Stimulated activated CD8-positive, alpha-beta memory T cell treated with anti-CD3 and anti-CD28 coated beads, Interleukin-7, amount 100 ng/mL, for 1 hour (primary cell): ENCODE results near the gene PUSL1.

Experiments
- DNase-seq, 2 donors: peaks; one replicate each; pipeline ENCODE4 v3.0.0-alpha.2; 2020; ENCODE audit warnings: low read depth in 2 of 2

Gene PUSL1

DNA sequence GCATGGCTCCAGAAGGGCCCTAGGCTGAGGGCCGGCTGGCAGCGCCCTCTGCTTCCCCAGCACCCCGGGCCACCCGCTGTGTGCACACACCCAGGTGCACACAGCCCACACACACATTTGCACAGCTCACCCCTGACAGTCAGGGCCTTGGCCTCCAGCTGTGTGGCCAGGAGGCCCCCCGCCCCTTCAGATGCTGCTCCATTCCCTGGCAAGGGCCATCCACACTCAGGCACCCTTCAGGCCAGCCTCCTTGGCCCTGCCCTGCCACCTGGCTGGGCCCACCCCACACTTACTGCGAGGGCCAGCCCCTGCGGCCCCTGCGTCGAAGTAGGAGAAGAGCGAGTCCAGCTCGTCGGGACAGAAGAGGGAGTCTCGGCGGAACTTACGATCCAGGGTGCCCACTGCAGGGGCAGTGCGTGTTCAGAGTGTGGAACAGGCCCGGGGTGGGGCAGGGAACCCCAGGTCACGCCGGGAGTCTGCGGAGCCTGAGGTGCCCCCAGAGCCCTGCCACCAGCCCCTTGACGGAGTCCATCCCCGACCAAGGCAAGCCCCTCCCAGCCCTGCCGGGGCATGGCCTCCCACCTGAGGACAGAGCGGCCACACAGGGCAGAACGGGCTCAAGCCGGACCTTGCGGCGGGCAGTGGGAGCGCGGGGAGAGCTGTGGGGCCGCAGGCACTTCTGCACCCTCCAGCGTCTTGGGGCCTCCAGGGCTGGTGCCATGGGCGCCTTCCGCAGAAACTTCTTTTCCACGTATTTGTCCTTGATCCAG is 13.1 kb upstream of the PUSL1 start:
- DNase-seq = no peak

GRCh38 chr1:1296070-1297061 is 12.0 kb upstream of the PUSL1 start:
- DNase-seq = no peak

- DNase-seq = no peak
Observed at GRCh38 chr1:1297802-1298424, 10.5 kb upstream of the PUSL1 start.

- no peak for DNase-seq
Observed at GRCh38 chr1:1298861-1299685, 9.3 kb upstream of the PUSL1 start.

- DNase-seq = no peak
Observed at GRCh38 chr1:1299686-1300351, 8.6 kb upstream of the PUSL1 start.

DNA sequence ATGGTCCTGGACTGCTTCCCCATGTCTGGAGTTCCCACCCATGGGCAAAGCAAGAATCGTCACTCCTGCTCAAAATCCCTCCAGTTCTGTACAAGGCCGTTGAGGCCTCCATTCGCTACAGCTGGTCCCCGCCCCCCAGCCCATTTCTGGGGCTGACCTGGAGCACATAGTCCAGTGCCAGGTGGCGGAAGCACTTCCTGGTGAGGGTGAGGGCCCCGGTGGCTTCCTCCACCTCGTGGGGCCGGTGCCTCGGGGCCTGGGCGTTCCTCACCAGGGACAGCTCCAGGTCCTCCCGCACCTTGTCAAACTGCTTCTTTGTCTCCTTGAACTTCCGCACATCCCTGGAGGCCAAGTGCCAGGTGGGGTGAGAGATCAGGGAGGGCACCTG is 8.1 kb upstream of the PUSL1 start:
- no peak for DNase-seq

DNA sequence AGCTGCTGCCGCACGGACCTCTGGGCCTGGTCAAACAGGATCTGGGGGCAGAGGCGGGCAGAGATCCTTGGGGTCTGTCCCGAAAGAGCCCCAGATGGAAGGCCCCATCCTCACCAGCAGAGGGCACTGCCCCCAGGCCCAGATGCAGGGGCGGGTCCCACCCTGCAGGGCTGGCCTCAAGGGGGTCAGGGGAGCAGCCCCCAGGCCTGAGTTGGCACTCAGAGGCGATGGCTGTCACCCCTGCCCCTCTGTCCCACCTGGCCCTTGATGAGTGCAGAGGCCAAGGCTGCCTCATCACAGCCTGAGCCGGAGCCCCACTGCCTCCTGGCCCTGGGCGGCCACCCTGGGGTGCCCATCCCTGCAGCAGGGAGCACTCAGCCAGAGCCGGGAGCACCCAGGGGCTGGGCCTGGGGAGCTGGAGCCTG is 6.4 kb upstream of the PUSL1 start:
- DNase-seq = no peak

- no peak for DNase-seq
Observed at GRCh38 chr1:1302951-1303509, 5.4 kb upstream of the PUSL1 start.

- DNase-seq = no peak
Observed at GRCh38 chr1:1303736-1304135, 4.7 kb upstream of the PUSL1 start.

DNA sequence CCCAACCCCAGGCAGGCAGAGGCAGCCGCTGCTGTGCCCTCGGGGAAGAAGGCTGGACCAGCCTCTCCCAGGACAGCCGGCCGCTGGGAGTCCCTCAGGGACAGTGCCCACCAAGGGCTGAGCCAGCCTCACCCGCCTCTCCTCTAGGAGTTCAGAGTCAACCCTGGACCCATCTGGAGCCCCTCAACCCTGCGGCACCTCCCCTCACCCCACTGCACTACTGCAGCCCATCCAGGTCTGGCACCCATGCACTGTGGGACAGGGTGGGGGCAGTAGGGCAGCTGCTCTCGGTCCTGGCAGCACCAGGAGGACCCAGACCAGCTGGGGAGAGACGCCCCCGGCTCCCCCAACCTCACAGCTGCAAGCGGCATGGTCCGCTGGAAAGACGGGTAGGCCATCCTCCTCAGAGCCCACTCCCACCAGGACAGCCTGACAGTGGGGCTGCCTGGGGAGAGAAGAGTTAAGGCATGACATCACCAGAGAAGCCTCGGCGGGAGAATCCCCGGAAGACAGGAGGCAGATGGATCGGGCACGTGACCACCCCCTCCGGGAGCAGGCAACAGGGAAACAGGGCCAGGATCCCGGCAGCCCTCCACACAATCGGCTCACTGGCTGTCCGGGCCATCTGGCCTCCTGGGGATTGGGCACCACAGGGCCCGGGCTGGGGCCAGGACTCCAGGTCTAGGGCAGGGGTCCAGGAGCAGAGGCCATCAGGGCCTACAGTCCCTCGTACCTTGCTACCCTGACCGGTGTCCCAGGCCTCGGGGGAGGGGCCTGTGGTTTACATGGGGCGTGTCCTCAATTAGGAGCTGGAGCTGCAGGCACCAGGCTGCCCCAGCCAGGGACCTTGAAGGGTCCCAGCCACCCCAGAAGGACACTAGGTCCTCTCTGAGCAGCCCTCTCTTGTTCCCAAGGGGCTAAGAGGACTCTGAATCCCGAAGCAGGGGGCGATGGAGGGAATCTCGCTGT is 3.8 kb upstream of the PUSL1 start:
- no peak for DNase-seq

- DNase-seq = peak; percentile 54 to 58
Observed at GRCh38 chr1:1305300-1306069, 2.9 kb upstream of the PUSL1 start.

GRCh38 chr1:1306070-1306660 is 2.2 kb upstream of the PUSL1 start:
- DNase-seq = no peak

DNA sequence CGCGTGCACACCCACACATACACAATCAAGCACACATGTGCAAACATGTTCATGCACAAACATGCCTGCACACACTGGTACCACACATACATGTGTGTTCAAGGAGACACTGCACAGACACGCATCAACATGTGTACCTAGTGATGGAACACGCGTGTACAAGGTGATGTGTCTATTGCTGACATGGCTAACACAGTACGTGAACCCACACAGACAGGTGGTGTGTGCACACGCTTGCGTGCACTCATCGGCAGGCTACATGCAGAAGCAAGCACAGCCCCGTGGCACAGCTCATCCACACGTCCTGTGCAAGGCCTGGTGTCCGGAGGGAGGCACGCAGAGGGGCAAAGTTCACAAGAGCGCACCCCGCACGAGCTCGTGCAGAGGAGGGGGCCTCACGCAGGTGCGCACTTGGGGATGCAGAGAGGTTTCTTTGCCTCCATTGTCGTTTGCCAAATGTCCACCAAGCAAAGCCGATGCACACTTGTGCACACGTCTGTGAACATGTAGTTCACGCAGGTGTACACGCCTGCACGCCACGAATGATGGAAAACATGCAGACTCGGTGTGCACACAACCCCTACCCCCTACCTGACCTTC is 1.6 kb upstream of the PUSL1 start:
- DNase-seq = no peak

DNA sequence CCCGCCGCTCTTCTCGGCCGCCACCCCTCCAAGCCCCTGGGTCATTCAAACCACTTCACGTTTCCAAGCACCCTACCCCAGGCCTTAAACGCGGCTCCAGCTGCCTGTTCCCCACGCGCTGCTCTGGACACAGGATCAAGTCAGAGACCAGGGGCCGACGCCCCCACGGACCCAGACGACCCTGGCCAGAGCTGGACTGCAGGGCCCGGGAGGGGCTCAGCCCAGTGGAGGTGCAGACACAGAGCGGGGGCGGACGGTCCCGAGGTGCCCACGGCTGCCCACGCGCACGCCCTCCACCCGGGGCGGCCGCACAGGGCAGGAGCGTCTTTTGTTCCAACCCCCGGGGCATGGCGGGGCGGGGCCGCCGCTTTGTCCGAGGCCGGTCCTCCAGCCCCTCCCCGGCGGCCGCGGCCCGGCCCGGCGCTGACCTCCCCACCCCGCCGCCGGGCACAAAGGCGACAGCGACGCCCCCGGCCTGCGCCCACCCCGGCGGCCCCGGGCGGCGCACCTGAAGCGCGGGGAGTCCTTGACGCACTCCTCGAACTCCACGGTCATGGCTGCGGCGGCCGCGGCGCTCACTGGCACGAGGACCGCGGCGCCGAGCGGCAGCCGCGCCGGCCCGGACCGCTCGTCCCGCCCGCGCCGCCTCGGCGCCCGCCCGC is 1.0 kb upstream of the PUSL1 start:
- DNase-seq = no peak

GRCh38 chr1:1308756-1309250 is 406 bp downstream of the PUSL1 start:
- no peak for DNase-seq

DNA sequence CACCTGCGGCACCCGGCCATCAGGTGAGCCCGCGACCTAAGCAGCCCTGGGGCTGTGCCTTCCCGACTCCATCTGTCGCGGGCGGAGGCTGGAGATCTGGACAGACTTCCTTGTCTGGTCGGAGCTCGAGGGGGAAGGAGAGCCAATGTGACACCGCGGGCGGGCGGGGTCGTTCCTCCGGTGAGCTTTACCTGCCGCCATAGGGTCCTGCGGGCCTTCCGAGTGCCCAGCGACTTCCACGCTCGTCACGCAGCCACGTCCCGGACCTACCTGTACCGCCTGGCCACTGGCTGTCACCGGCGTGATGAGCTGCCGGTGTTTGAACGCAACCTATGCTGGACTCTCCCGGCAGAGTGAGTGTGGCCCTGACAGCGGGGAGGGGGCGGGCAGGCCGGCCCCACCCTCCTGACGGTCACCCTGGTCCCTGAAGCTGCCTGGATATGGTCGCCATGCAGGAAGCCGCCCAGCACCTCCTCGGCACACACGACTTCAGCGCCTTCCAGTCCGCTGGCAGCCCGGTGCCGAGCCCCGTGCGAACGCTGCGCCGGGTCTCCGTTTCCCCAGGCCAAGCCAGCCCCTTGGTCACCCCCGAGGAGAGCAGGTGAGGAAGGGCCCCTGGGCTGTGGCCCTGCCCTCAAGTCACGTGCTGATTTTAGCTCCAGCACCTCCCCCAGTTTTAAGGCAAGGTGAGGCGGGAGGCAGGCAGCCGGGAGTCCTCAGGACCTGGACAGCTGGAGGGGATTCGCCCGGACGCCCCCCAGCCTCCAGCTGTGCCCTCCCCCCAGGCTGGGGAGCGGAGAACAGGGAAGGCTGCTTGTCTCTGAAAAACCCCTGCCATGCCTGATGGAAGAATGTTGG is 1.1 kb downstream of the PUSL1 start:
- no peak for DNase-seq
